ENCODE results near the gene ZNF410.

ZNF410 gene

GRCh38 chr14:73878436-73878835 lies 8.2 kb upstream of the ZNF410 start:
- no peak overlapping the region for H3K4me3 ChIP-seq (ENCODE audit: low read depth, low read length)
- TF ChIP-seq MYC (IDR thresholded peaks at IDR 0.05; ENCODE audit: low read depth, low read length) (no peak), POLR2A (IDR thresholded peaks at IDR 0.05; ENCODE audit: extremely low read depth, insufficient read length) (no peak), CTCF (IDR thresholded peaks at IDR 0.05; ENCODE audit: low read depth, low read length) (no peak), MAX (IDR thresholded peaks at IDR 0.05; ENCODE audit: low read depth, low read length) (no peak)
- DNase-seq (ENCODE audit: low read depth), result no peak

GRCh38 chr14:73879027-73879426 lies 7.6 kb upstream of the ZNF410 start:
- TF ChIP-seq MAX (IDR thresholded peaks at IDR 0.05; ENCODE audit: low read depth, low read length) (no peak), POLR2A (IDR thresholded peaks at IDR 0.05; ENCODE audit: extremely low read depth, insufficient read length) (no peak), MYC (IDR thresholded peaks at IDR 0.05; ENCODE audit: low read depth, low read length) (no peak), CTCF (IDR thresholded peaks at IDR 0.05; ENCODE audit: low read depth, low read length) (no peak)
- no peak overlapping the region for H3K4me3 ChIP-seq (ENCODE audit: low read depth, low read length)
- no peak for DNase-seq (ENCODE audit: low read depth)

GRCh38 chr14:73884438-73885190 lies 2.0 kb upstream of the ZNF410 start:
- no peak overlapping the region for H3K4me3 ChIP-seq (ENCODE audit: low read depth, low read length)
- TF ChIP-seq MAX (IDR thresholded peaks at IDR 0.05; ENCODE audit: low read depth, low read length) (no peak), POLR2A (IDR thresholded peaks at IDR 0.05; ENCODE audit: extremely low read depth, insufficient read length) (no peak), CTCF (IDR thresholded peaks at IDR 0.05; ENCODE audit: low read depth, low read length) (no peak), MYC (IDR thresholded peaks at IDR 0.05; ENCODE audit: low read depth, low read length) (no peak)
- DNase-seq (ENCODE audit: low read depth), result no peak

GRCh38 chr14:73887318-73887616 lies 608 bp downstream of the ZNF410 start:
- no peak for DNase-seq (ENCODE audit: low read depth)
- H3K4me3 ChIP-seq (ENCODE audit: low read depth, low read length), result peak overlapping the region; percentile 85
- TF ChIP-seq MYC (IDR thresholded peaks at IDR 0.05; ENCODE audit: low read depth, low read length), result no peak
- TF ChIP-seq MAX (IDR thresholded peaks at IDR 0.05; ENCODE audit: low read depth, low read length), result no peak
- TF ChIP-seq POLR2A (IDR thresholded peaks at IDR 0.05; ENCODE audit: extremely low read depth, insufficient read length), result no peak
- no peak for TF ChIP-seq CTCF (IDR thresholded peaks at IDR 0.05; ENCODE audit: low read depth, low read length)

- peak; percentile 8 for DNase-seq (ENCODE audit: low read depth)
- no peak for TF ChIP-seq MYC (IDR thresholded peaks at IDR 0.05; ENCODE audit: low read depth, low read length)
- TF ChIP-seq CTCF (IDR thresholded peaks at IDR 0.05; ENCODE audit: low read depth, low read length), result no peak
- no peak for TF ChIP-seq POLR2A (IDR thresholded peaks at IDR 0.05; ENCODE audit: extremely low read depth, insufficient read length)
- TF ChIP-seq MAX (IDR thresholded peaks at IDR 0.05; ENCODE audit: low read depth, low read length), result no peak
- H3K4me3 ChIP-seq (ENCODE audit: low read depth, low read length), result peak overlapping the region; percentile 85
Measured at GRCh38 chr14:73887694-73888459, 1.2 kb downstream of the ZNF410 start.

Measured in NB4 (cell line).